GM23248 (cell line): Measurements from ENCODE around the gene UBTF. TPM values are rescaled to one million over a fixed set of nuclear protein-coding genes. Genes with fewer than 3 reads are reported as not detected.

Experiments used
- DNase-seq: peaks from one replicate; pipeline ENCODE4 v3.0.0-alpha.2; 2015
- H2AFZ ChIP-seq: fragments of 200-600 bp; sonication (generic); 2 replicates; pipeline ENCODE4 v1.6.1; 2016; ENCODE audit warnings: antibody characterized with exemption
- H3F3A ChIP-seq: fragments of 200-600 bp; sonication (generic); 2 replicates; pipeline ENCODE4 v1.6.1; 2016; ENCODE audit warnings: mild to moderate bottlenecking, antibody characterized with exemption, mixed run types; ENCODE audit not compliant: insufficient read depth
- H3K27ac ChIP-seq: fragments of 200-600 bp; sonication (generic); 2 replicates; pipeline ENCODE4 v1.5.1; 2016; ENCODE audit warnings: mild to moderate bottlenecking
- H3K27me3 ChIP-seq: fragments of 200-600 bp; sonication (generic); replicated peaks from 2 replicates; pipeline ENCODE4 v1.6.1; 2016; ENCODE audit warnings: mild to moderate bottlenecking; ENCODE audit not compliant: insufficient read depth
- H3K36me3 ChIP-seq: fragments of 200-600 bp; sonication (generic); 2 replicates; pipeline ENCODE4 v1.6.1; 2016; ENCODE audit warnings: low read depth, mild to moderate bottlenecking
- H3K4me1 ChIP-seq: fragments of 200-600 bp; sonication (generic); 2 replicates; pipeline ENCODE4 v1.6.1; 2016; ENCODE audit warnings: mild to moderate bottlenecking; ENCODE audit not compliant: insufficient read depth
- H3K4me2 ChIP-seq: fragments of 200-600 bp; sonication (generic); one replicate; pipeline ENCODE4 v1.6.1; 2016; ENCODE audit warnings: mild to moderate bottlenecking; ENCODE audit not compliant: unreplicated experiment
- H3K4me3 ChIP-seq: fragments of 200-600 bp; sonication (generic); 2 replicates; pipeline ENCODE4 v1.5.1; 2016; ENCODE audit warnings: mild to moderate bottlenecking
- H3K79me2 ChIP-seq: fragments of 200-600 bp; sonication (generic); 2 replicates; pipeline ENCODE4 v1.6.1; 2016; ENCODE audit warnings: mild to moderate bottlenecking; ENCODE audit not compliant: insufficient read depth
- H3K9ac ChIP-seq: fragments of 200-600 bp; sonication (generic); 2 replicates; pipeline ENCODE4 v1.6.1; 2016; ENCODE audit warnings: mild to moderate bottlenecking
- H3K9me2 ChIP-seq: fragments of 200-600 bp; sonication (generic); 2 replicates; pipeline ENCODE4 v1.6.1; 2016; ENCODE audit warnings: mixed run types, mild to moderate bottlenecking, moderate library complexity; ENCODE audit not compliant: insufficient read depth
- H3K9me3 ChIP-seq: fragments of 200-600 bp; sonication (generic); one replicate; pipeline ENCODE4 v1.6.1; 2017; ENCODE audit warnings: low read depth
- H4K20me1 ChIP-seq: fragments of 200-600 bp; sonication (generic); 2 replicates; pipeline ENCODE4 v1.6.0; 2016; ENCODE audit not compliant: insufficient read depth
- EZH2 ChIP-seq: fragments of 200-600 bp; sonication (generic); IDR thresholded peaks from 2 replicates; pipeline ENCODE4 v1.6.1; 2018; ENCODE audit warnings: antibody characterized with exemption, mild to moderate bottlenecking; ENCODE audit not compliant: insufficient read depth, poor library complexity, severe bottlenecking
- EZH2phosphoT487 ChIP-seq: fragments of 200-600 bp; sonication (generic); IDR thresholded peaks from 2 replicates; pipeline ENCODE4 v1.6.1; 2018; ENCODE audit warnings: antibody characterized with exemption, moderate library complexity, mild to moderate bottlenecking, low read depth; ENCODE audit not compliant: insufficient read depth
- WGBS, 2 experiments: methylation state at CpG; one replicate each; pipeline ENCODE4 v1.1.6; 2015 to 2017; ENCODE audit warnings: low lambda C conversion rate in 2 of 2, low coverage in 1 of 2; ENCODE audit errors: missing lambda C conversion rate in 2 of 2; 5-methylcytosine and 5-hydroxymethylcytosine counted together
- in situ Hi-C: fragments of 300-500 bp; cut with MboI; formaldehyde crosslinking; loops from 2 replicates; pipeline ENCODE4 v1.15.0; 2020
- polyA plus RNA-seq: library from polyadenylated mRNA; unstranded; fragments of >200 nt; fragmentation: Nextera tagmentation; extraction: Ambion mirVana; gene quantifications from 2 replicates; pipeline ENCODE4 v1.2.1, GENCODE V29; 2016
- total RNA-seq: library from RNA; depleted of rRNA; stranded (reverse); fragments of >200 nt; shearing (Covaris generic); gene quantifications from 2 replicates; pipeline ENCODE4 v1.2.3, GENCODE V29; 2014

The UBTF gene
- total and polyA plus RNA-seq, 2 experiments from 2014 or later = 48.2 to 62.3 TPM

- no peaks in the 10 kb centered on the region for H3K27me3 ChIP-seq
- DNase-seq = no peak
- no peaks in the 10 kb centered on the region for H4K20me1 ChIP-seq
- in situ Hi-C loops = no loop called here
- no peak overlapping the region for H3K9ac ChIP-seq
- no peaks in the 10 kb centered on the region for H3K79me2 ChIP-seq
- no peaks in the 10 kb centered on the region for H3K36me3 ChIP-seq
- no peaks in the 10 kb centered on the region for H3K9me3 ChIP-seq
- H3K4me3 ChIP-seq = no peak overlapping the region
- H3K4me2 ChIP-seq = no peak overlapping the region
- WGBS, 2 experiments = 63 to 64% methylated on average over 9 of the region's 9 CpGs
- TF ChIP-seq EZH2 = no peak
- TF ChIP-seq EZH2phosphoT487 = no peak
- H2AFZ ChIP-seq = no peak overlapping the region
- H3K27ac ChIP-seq = no peak overlapping the region
- H3K4me1 ChIP-seq = peaks cover 5% of the 10 kb centered on the region; the same call in 1 of the 2 replicates
- H3K9me2 ChIP-seq = no peaks in the 10 kb centered on the region
- H3F3A ChIP-seq = peaks cover 2% of the 10 kb centered on the region; the same call in 1 of the 2 replicates
Observed at GRCh38 chr17:44230140-44230539, 10.7 kb upstream of the UBTF start.

GRCh38 chr17:44229090-44229489 is 9.6 kb upstream of the UBTF start:
- in situ Hi-C loops = no loop called here
- no peaks in the 10 kb centered on the region for H3K9me3 ChIP-seq

GRCh38 chr17:44223541-44224071 is 4.1 kb upstream of the UBTF start:
- H3F3A ChIP-seq = peaks cover 7% of the 10 kb centered on the region
- peaks cover 6% of the 10 kb centered on the region for H3K79me2 ChIP-seq
- TF ChIP-seq EZH2phosphoT487 (no peak), EZH2 (no peak)
- H3K9ac ChIP-seq = no peak overlapping the region
- H3K27ac ChIP-seq = 0 out of 2 replicates have a peak overlapping the region, but pooled peaks have one; percentile 4
- H3K9me3 ChIP-seq = no peaks in the 10 kb centered on the region
- peak; percentile 61 for DNase-seq
- no peak overlapping the region for H3K4me3 ChIP-seq
- H3K36me3 ChIP-seq = no peaks in the 10 kb centered on the region
- H3K27me3 ChIP-seq = no peaks in the 10 kb centered on the region
- WGBS, 2 experiments = 23 to 28% methylated on average over 7 of the region's 7 CpGs
- in situ Hi-C loops = loop anchor here (5.0 to 25.0 kb wide), 3 partner anchors 104 to 414 kb away; no protein-coding TSS in a partner anchor
- no peaks in the 10 kb centered on the region for H4K20me1 ChIP-seq
- no peaks in the 10 kb centered on the region for H3K9me2 ChIP-seq
- H3K4me2 ChIP-seq = no peak overlapping the region
- H3K4me1 ChIP-seq = peaks cover 14% of the 10 kb centered on the region
- H2AFZ ChIP-seq = no peak overlapping the region

More at GRCh38 chr17:44229090-44229489, 9.6 kb upstream of the UBTF start:
- WGBS, 2 experiments = 86 to 90% methylated on average over 6 of the region's 6 CpGs
- no peak overlapping the region for H3K4me3 ChIP-seq
- no peaks in the 10 kb centered on the region for H3K27me3 ChIP-seq
- no peak overlapping the region for H2AFZ ChIP-seq
- H3K9me2 ChIP-seq = no peaks in the 10 kb centered on the region
- H3K4me2 ChIP-seq = no peak overlapping the region
- H3K4me1 ChIP-seq = no peaks in the 10 kb centered on the region
- H3K27ac ChIP-seq = no peak overlapping the region
- no peaks in the 10 kb centered on the region for H3K36me3 ChIP-seq
- H4K20me1 ChIP-seq = no peaks in the 10 kb centered on the region
- H3F3A ChIP-seq = no peaks in the 10 kb centered on the region
- H3K79me2 ChIP-seq = no peaks in the 10 kb centered on the region
- no peak overlapping the region for H3K9ac ChIP-seq
- TF ChIP-seq EZH2 (no peak), EZH2phosphoT487 (no peak)
- no peak for DNase-seq

DNA sequence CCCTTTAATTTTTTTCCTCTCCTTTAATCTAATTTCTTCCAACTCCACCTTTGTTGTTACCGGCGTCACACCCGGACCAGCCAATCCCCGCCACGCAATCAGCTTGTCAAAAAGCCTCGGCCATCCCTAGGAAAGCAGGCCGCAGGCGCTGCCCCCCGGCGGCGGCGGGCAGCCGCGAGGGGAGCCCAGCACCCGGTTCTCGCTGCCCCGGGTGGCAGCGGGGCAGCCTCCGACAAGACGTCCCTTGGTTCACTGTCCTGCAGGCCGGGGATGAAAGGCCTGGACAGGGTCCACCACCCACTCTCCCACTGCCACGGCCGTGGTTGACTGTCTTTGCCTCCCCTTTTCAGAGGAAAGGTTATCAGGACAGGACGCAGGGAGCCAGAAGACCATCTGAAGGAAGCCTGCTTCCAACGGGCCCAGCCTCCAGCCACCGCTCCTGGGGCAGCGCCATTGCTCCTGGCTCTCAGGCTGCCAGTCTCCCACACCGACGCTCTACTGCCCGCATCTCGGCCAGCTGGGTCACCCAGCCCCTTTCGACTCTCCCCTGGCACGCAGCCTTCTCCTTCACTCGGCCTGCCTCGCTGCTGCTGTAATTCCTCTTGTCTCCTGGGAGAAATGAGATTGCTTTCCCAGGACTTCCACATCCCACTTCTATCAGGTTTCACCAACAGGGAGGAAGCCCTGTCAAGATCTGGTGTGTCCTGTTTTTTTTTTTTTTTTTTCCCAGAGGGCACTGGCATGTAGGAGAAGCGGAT is 2.8 kb upstream of the UBTF start:
- peak overlapping the region; percentile 85 for H3K4me3 ChIP-seq
- no peaks in the 10 kb centered on the region for H3K27me3 ChIP-seq
- DNase-seq = peak; percentile 89
- no peaks in the 10 kb centered on the region for H3K9me2 ChIP-seq
- peak overlapping the region; percentile 92 for H3K4me2 ChIP-seq
- WGBS, 2 experiments = 3% methylated on average over 34 to 36 of the region's 36 CpGs
- peaks cover 17% of the 10 kb centered on the region for H3K79me2 ChIP-seq
- H3K9me3 ChIP-seq = no peaks in the 10 kb centered on the region
- H3K27ac ChIP-seq = peak overlapping the region; percentile 85
- H3K9ac ChIP-seq = peak overlapping the region; percentile 98
- in situ Hi-C loops = loop anchor here (5.0 to 25.0 kb wide), 3 partner anchors 105 to 415 kb away; no protein-coding TSS in a partner anchor
- H4K20me1 ChIP-seq = no peaks in the 10 kb centered on the region
- peaks cover 12% of the 10 kb centered on the region for H3F3A ChIP-seq
- H2AFZ ChIP-seq = peak overlapping the region; percentile 74
- peaks cover 20% of the 10 kb centered on the region for H3K4me1 ChIP-seq
- TF ChIP-seq EZH2phosphoT487 = no peak
- no peak for TF ChIP-seq EZH2
- H3K36me3 ChIP-seq = no peaks in the 10 kb centered on the region
